ENCODE data around the gene CCSER1. TPM values are rescaled to one million over a fixed set of nuclear protein-coding genes. Genes with fewer than 3 reads are reported as not detected.
"Not testable (repeated sequence)": the region's sequence is repeated elsewhere in the genome, so short reads cannot be mapped to it uniquely, and the experiment has no call there.

Gene CCSER1
- polyA plus RNA-seq, 3 donors from 2014 or later = 0.13 to 0.99 (median 0.90) TPM

DNA sequence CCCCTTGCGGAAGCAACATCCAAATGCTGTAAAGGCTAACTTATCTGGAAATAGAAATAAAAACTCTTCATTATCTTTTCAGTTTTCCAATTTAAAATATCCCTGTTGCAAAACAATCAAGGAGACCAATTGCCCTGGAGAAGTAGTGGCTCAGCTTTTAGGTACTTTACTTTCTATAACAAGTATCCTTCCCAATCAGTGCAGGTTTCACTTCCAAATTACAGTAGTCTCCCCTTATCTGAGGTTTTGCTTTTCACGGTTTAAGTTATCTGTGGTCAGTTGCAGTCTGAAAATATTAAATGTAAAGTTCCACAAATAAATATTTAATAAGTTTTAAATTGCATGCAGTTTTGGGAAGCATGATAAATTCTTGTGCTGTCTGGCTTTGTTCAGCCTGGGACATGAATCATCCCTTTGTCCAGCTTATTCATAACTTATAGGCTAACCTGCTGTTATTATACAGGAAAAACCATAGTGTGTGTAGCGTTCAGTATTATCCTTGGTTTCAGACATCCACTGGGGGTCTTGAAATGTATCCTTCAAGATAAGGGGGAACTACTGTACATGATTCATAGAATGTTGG, 1203.5 kb downstream of the CCSER1 start:
- Mint-ChIP-seq H3K9me3 (peaks cover 11 to 58% (median 34%) of the 10 kb centered on the region in 6 donors), H3K36me3 (peaks cover 0 to 8% (median 0%) of the 10 kb centered on the region in 3 donors), H3K4me3 (no peak overlapping the region), H3K27me3 (ENCODE audit: low read depth in 3 of 3) (no peaks in the 10 kb centered on the region), H3K27ac (no peak overlapping the region), H3K4me1 (no peaks in the 10 kb centered on the region)
- DNase-seq = no peak

DNA sequence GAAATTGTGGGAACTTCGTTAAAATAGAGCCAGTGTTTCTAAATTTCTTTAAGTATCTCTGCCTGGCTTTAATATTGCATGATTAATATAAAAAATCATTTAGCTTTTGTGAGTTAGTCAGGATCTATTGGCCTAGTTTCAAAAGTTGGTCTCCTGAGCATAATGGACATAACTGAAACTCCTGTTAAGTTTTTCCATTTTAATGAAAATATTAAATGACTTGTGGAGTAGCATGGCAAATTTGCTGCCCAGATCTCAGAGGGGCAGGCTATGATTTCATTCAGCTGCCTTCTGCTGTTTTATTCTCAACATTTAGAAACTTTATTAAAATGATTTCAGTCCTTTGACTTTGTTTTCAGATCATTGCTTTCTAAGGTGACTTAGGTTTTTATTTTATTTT, 1213.6 kb downstream of the CCSER1 start:
- H3K9me3 Mint-ChIP-seq = peaks cover 2 to 14% (median 6%) of the 10 kb centered on the region in 6 donors

DNA sequence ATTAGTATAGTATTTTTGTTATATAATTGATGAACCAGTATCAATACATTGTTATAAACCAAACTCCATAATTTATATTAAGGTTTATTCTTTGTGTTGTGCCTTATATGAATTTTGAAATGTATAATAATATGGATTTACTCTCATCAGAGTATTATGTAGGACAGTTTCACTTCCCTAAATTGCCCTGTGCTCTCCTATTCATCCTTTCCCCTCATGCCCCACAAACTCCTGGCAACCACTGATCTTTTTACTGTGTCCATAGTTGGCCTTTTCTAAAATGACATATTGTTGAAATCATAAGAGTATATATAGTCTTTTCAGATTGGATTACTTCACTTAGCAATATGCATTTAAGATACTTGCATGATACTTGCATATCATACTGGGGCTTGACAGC, 1218.4 kb downstream of the CCSER1 start:
- H3K27me3 Mint-ChIP-seq (ENCODE audit: low read depth in 3 of 3) = peaks cover 0 to 2% (median 0%) of the 10 kb centered on the region in 3 donors
- H3K4me1 Mint-ChIP-seq = no peaks in the 10 kb centered on the region
- H3K9me3 Mint-ChIP-seq = peaks cover 5 to 25% (median 21%) of the 10 kb centered on the region in 6 donors
- H3K36me3 Mint-ChIP-seq = no peaks in the 10 kb centered on the region
- no peak overlapping the region for H3K27ac Mint-ChIP-seq
- H3K4me3 Mint-ChIP-seq = no peak overlapping the region
- no peak for DNase-seq

More for the DNA sequence above, 1213.6 kb downstream of the CCSER1 start:
- no peak for DNase-seq
- Mint-ChIP-seq H3K4me3 (no peak overlapping the region), H3K4me1 (no peaks in the 10 kb centered on the region), H3K27ac (no peak overlapping the region), H3K36me3 (no peaks in the 10 kb centered on the region), H3K27me3 (ENCODE audit: low read depth in 3 of 3) (no peaks in the 10 kb centered on the region)

DNA sequence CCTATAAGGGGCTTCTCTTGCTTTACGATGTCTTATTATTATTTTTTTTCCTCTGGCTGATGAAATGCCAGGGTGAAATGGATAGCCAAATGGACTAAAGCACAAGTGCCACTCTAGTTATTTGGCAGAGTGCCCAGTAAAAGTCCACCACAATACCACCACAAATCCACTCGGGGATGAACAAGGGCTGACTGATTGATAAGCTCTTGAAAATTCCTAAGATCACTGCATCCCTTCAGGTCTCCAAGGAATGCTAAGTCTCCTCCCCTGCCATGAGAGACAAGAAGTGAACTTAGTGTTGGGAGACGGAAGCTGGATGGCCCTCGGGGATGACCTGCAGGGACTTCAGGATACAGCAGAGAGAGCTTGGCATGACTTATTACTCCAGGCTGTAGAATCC, 1229.3 kb downstream of the CCSER1 start:
- DNase-seq; H3K27me3 Mint-ChIP-seq (ENCODE audit: low read depth in 3 of 3); H3K36me3 Mint-ChIP-seq; H3K4me3 Mint-ChIP-seq; H3K27ac Mint-ChIP-seq; H3K4me1 Mint-ChIP-seq: not testable (repeated sequence)
- H3K9me3 Mint-ChIP-seq = peaks cover 14 to 62% (median 29%) of the 10 kb centered on the region in 6 donors

DNA sequence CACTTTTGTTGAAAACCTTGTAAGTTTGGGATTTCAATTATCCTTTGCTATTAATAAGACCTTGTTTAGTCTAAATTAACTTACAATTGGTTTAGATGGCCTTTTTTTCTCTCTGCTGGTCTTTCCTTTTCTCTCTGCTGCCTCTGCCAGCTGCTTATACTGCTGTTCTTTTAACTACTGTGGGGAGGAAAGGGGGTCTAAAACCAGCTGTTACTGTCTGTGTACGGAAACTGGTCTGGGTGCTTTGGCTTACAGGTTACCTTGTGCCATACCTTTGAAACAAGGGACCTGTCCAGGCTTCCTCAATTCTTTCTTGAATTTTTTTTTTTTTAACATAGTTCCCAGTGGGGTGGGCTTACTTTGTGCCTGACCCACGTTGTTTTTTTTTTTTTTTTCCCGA, 1230.8 kb downstream of the CCSER1 start:
- DNase-seq; H3K4me3 Mint-ChIP-seq; H3K27ac Mint-ChIP-seq; H3K27me3 Mint-ChIP-seq (ENCODE audit: low read depth in 3 of 3); H3K4me1 Mint-ChIP-seq; H3K36me3 Mint-ChIP-seq: not testable (repeated sequence)
- H3K9me3 Mint-ChIP-seq = peaks cover 17 to 65% (median 29%) of the 10 kb centered on the region in 6 donors

DNA sequence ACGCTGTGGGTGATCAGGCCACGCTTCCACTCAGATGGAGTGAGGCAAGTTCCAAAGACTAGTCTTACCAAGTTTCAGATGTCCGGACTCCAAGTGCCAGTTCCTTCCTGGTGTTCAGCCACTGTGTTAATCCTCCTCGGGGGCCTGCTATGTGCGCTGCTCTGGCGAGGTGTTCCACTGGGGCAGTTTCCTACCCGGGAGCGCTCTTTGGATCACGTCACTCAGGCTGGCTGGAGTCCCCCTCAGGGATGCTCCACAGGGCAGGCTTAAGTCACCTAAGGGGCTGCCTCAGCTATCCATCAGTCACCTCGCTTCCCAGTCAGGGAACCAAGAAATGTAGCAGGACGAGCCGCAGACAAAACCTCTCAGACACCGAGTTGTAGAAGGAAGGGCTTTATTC, 1231.4 kb downstream of the CCSER1 start:
- H3K27ac Mint-ChIP-seq; H3K4me3 Mint-ChIP-seq; H3K36me3 Mint-ChIP-seq; DNase-seq; H3K27me3 Mint-ChIP-seq (ENCODE audit: low read depth in 3 of 3); H3K4me1 Mint-ChIP-seq: not testable (repeated sequence)
- H3K9me3 Mint-ChIP-seq = peaks cover 15 to 63% (median 25%) of the 10 kb centered on the region in 6 donors

DNA sequence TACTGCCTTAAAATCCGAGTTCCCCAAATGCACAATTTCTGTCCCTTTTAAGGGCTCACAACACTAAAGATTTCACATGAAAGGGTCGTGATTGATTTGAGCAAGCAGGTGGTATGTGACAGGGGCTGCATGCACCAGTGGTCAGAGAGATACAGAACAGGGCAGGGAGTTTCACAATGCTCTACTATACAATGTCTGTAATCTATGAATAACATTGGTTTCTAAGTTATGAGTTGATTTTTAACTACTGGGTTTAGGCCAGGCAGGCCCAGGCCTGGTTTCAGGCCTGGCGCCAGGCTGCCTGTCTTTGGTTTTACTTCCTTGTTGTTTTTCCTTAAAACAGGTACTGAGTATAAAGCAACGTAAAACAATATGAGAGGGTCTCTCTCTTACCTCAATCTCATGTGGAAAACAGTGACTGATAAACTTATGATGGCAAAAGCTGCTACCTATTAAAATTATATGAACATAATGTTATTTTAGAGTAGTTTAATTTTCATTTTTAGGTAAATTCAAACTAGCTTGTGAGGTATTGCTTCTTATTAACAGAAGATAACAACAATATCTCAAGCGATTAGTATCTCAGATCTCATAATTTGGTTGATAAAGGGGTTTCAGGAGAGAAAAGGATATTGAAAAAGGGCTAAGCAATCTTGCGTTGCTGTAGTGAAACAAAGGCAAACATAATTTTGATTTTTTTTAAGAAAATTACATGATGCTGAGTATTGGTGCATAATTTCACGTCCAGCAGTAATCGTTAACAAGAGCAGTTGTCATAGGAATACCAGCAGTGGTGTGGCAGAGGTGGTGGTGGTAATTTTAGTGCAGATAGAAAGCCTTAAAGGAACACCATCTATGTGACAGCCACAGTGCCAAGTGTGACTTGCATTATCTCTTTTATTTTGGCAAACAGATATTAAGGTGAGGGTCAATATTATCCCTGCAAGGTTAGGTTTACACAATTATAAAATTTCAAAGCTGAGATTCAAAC, 1232.1 kb downstream of the CCSER1 start:
- Mint-ChIP-seq H3K4me1 (no peaks in the 10 kb centered on the region), H3K27ac (no peak overlapping the region), H3K27me3 (ENCODE audit: low read depth in 3 of 3) (no peaks in the 10 kb centered on the region), H3K9me3 (peaks cover 15 to 58% (median 23%) of the 10 kb centered on the region in 6 donors), H3K36me3 (no peaks in the 10 kb centered on the region), H3K4me3 (no peak overlapping the region)
- no peak for DNase-seq

DNA sequence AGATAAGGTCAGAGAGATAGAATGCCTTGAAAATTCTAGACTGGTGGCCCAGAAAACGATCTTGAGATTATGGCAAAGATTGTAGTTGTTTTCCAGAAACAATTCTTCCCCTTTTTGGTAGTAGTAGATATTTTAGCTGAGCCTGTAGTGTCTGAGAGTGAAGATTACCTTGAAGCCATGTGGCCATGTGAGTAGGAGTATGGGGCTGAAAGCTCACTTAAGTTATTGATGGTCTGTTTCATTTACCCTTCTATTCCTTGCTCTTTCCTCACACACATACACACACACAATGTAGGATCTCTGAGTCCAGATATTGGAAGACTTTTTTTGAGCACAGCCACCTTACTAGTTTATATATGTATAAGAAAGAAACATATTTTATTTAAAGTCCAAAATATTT, 1234.9 kb downstream of the CCSER1 start:
- H3K4me1 Mint-ChIP-seq = no peaks in the 10 kb centered on the region
- H3K4me3 Mint-ChIP-seq = no peak overlapping the region
- no peak overlapping the region for H3K27ac Mint-ChIP-seq
- no peaks in the 10 kb centered on the region for H3K36me3 Mint-ChIP-seq
- no peaks in the 10 kb centered on the region for H3K27me3 Mint-ChIP-seq (ENCODE audit: low read depth in 3 of 3)
- no peak for DNase-seq
- H3K9me3 Mint-ChIP-seq = peaks cover 10 to 51% (median 23%) of the 10 kb centered on the region in 6 donors

DNA sequence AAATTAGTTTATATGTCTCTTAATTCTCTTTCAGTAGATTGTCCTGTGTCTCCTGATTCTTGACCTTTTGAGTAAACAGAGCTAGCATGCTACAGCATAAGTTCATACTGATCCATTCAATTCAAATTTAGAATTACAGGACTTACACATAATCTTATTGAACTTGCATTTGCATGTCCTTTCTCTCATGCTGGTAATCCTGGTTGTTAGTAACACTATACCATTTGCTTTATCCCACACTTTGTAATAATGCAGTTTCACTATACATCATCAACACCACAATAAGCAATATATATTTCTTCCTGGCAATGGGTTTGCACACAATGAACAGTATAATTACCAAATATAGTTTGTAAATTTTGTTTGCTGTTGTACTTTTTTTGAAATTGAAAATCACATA, 1239.4 kb downstream of the CCSER1 start:
- Mint-ChIP-seq H3K4me3 (no peak overlapping the region), H3K27ac (no peak overlapping the region), H3K4me1 (no peaks in the 10 kb centered on the region), H3K9me3 (peaks cover 11 to 43% (median 25%) of the 10 kb centered on the region in 6 donors), H3K27me3 (ENCODE audit: low read depth in 3 of 3) (no peaks in the 10 kb centered on the region), H3K36me3 (no peaks in the 10 kb centered on the region)
- no peak for DNase-seq

DNA sequence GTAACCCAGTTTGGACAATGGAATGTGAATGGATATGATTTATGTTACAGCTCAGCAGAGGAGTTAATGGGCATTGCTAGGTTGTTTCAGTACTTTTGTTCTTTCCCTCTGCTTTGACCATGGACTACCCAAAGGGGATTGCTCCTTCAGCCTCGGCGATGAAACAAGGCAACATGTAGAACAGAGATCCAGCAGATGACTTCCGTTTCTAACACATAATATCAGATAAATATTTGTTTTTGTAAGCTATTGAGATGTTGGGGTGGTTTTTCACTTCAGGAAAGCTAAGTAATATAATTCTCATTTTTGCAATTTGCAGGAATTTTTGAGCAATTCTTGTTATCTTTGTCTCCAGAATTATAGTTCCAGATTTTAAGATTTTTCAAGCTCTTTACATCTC, 1241.9 kb downstream of the CCSER1 start:
- H3K36me3 Mint-ChIP-seq = no peaks in the 10 kb centered on the region

DNA sequence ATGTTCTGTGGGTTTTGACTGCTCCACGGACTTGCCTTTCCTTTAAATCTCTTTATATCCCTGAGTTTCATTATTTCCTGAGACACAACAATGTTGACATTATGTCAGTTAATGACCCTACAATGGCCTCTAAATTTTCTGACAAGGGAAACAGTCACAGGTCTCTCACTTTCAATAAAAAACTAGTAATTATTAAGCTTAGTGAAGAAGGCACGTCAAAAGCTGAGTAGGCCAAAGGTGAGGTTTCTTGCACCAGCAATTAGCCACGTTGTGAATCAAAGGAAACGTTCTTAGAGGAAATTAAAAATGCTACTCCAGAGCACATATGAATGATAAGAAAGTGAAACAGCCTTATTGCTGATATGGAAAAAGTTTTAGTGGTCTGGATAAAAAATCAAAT, 1246.4 kb downstream of the CCSER1 start:
- peaks cover 13 to 38% (median 33%) of the 10 kb centered on the region in 6 donors for H3K9me3 Mint-ChIP-seq

More for the DNA sequence above, 1241.9 kb downstream of the CCSER1 start:
- H3K27me3 Mint-ChIP-seq (ENCODE audit: low read depth in 3 of 3) = no peaks in the 10 kb centered on the region
- H3K4me1 Mint-ChIP-seq = no peaks in the 10 kb centered on the region
- no peak overlapping the region for H3K4me3 Mint-ChIP-seq
- no peak for DNase-seq
- H3K27ac Mint-ChIP-seq = no peak overlapping the region
- peaks cover 10 to 39% (median 26%) of the 10 kb centered on the region in 6 donors for H3K9me3 Mint-ChIP-seq

DNA sequence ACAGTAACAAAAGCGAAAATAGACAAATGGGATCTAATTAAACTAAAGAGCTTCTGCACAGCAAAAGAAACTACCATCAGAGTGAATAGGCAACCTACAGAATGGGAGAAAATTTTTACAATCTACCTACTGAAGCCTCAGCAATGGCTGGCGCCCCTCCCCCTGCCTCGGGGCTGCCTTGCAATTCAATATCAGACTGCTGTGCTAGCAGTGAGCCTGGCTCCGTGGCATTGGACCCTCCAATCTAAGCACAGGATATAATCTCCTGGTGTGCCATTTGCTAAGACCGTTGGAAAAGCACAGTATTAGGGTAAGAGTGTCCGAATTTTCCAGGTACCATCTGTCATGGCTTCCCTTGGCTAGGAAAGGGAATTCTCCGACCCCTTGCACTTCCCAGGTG, 1278.2 kb downstream of the CCSER1 start:
- DNase-seq; H3K27ac Mint-ChIP-seq; H3K4me1 Mint-ChIP-seq; H3K36me3 Mint-ChIP-seq; H3K4me3 Mint-ChIP-seq; H3K27me3 Mint-ChIP-seq (ENCODE audit: low read depth in 3 of 3): not testable (repeated sequence)
- peaks cover 7 to 50% (median 43%) of the 10 kb centered on the region in 6 donors for H3K9me3 Mint-ChIP-seq

More for the DNA sequence above, 1246.4 kb downstream of the CCSER1 start:
- DNase-seq = no peak
- Mint-ChIP-seq H3K27ac (no peak overlapping the region), H3K4me1 (no peaks in the 10 kb centered on the region), H3K36me3 (peaks cover 0 to 4% (median 0%) of the 10 kb centered on the region in 3 donors), H3K27me3 (ENCODE audit: low read depth in 3 of 3) (no peaks in the 10 kb centered on the region), H3K4me3 (no peak overlapping the region)

DNA sequence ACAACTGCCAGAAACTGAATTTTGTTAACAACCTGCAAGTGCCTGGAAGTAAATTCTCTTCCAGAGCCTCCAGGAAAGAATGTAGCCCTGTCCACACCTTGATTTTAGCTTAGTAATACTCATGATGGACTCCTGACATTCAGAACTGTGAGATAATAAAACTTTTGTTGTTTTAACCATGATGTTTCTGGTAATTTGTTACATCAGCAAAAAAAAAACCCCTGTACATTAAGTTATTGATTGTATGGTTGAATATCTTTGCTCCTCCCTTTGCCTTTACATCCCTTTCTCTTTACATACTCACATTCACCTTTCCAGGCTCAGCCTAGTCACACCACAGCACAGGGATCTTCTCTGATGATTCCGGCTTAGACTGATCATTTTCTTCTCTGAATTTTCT, 1294.8 kb downstream of the CCSER1 start:
- Mint-ChIP-seq H3K27me3 (ENCODE audit: low read depth in 3 of 3) (peaks cover 0 to 4% (median 0%) of the 10 kb centered on the region in 3 donors), H3K4me1 (no peaks in the 10 kb centered on the region), H3K4me3 (no peak overlapping the region), H3K9me3 (peaks cover 17 to 55% (median 41%) of the 10 kb centered on the region in 6 donors), H3K27ac (no peak overlapping the region), H3K36me3 (no peaks in the 10 kb centered on the region)
- DNase-seq = no peak

DNA sequence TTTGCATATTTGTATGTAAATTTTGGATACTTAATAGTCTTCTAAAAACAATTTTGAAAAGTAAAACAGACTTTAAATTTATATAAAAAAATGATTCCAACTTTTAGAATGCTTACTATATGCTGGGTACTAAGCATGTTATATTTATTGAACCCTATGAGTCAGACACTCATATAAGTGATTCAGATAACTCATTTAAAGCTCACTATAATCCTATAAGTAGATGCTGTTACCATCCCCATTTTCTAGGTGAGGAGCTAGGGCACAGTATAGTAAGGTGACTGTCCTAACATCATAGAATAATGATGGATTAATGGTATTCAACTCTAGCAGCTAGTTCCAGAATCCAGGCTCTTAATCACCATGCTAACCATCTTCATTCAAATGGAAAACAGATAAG, 1299.5 kb downstream of the CCSER1 start:
- Mint-ChIP-seq H3K27me3 (ENCODE audit: low read depth in 3 of 3) (peaks cover 0 to 3% (median 0%) of the 10 kb centered on the region in 3 donors), H3K9me3 (peaks cover 8 to 37% (median 17%) of the 10 kb centered on the region in 6 donors), H3K4me3 (no peak overlapping the region), H3K4me1 (no peaks in the 10 kb centered on the region), H3K27ac (no peak overlapping the region), H3K36me3 (no peaks in the 10 kb centered on the region)
- DNase-seq = no peak

Measured in immature natural killer cell (primary cell).